HG02885 (cell line): ENCODE data around the gene RTL10.

Experiments
- ATAC-seq: cut with Tn5 transposase; IDR thresholded peaks from one replicate; pipeline ENCODE4 v1.9.1; 2021; ENCODE audit warnings: mild to moderate bottlenecking; ENCODE audit not compliant: unreplicated experiment, poor library complexity

Gene RTL10

GRCh38 chr22:19877626-19878339 is 23.1 kb upstream of the RTL10 start:
- no peak for ATAC-seq

- no peak for ATAC-seq
These were observed 22.4 kb upstream of the RTL10 start for GRCh38 chr22:19876941-19877625.

GRCh38 chr22:19876314-19876940 is 21.8 kb upstream of the RTL10 start:
- no peak for ATAC-seq

- ATAC-seq, result no peak
These were observed 21.0 kb upstream of the RTL10 start for GRCh38 chr22:19875531-19876313.

GRCh38 chr22:19875061-19875530 is 20.4 kb upstream of the RTL10 start:
- no peak for ATAC-seq

- ATAC-seq, result no peak
These were observed 19.8 kb upstream of the RTL10 start for GRCh38 chr22:19874307-19875060.

GRCh38 chr22:19873960-19874306 is 19.3 kb upstream of the RTL10 start:
- ATAC-seq, result no peak

GRCh38 chr22:19873138-19873959 is 18.7 kb upstream of the RTL10 start:
- ATAC-seq, result no peak

- ATAC-seq, result no peak
These were observed 18.1 kb upstream of the RTL10 start for GRCh38 chr22:19872779-19873137.

GRCh38 chr22:19871845-19872778 is 17.4 kb upstream of the RTL10 start:
- no peak for ATAC-seq

- ATAC-seq, result no peak
These were observed 16.6 kb upstream of the RTL10 start for GRCh38 chr22:19871023-19871844.

- no peak for ATAC-seq
These were observed 15.7 kb upstream of the RTL10 start for GRCh38 chr22:19870153-19871022.

- ATAC-seq, result no peak
These were observed 15.0 kb upstream of the RTL10 start for GRCh38 chr22:19869497-19870152.

- ATAC-seq, result no peak
These were observed 14.2 kb upstream of the RTL10 start for GRCh38 chr22:19868773-19869471.

GRCh38 chr22:19868333-19868732 is 13.7 kb upstream of the RTL10 start:
- ATAC-seq, result no peak
